IPS-15b (cell line): ENCODE results near the gene LAMA2.

ENCODE experiments used
- H3K27me3 ChIP-seq: one replicate; pipeline ENCODE4 v1.6.1; 2013; ENCODE audit warnings: low read length; ENCODE audit not compliant: control insufficient read depth, insufficient read depth
- H3K36me3 ChIP-seq: one replicate; pipeline ENCODE4 v1.6.1; 2013; ENCODE audit warnings: low read length; ENCODE audit not compliant: control insufficient read depth, insufficient read depth
- H3K4me1 ChIP-seq: one replicate; pipeline ENCODE4 v1.6.1; 2013; ENCODE audit warnings: mild to moderate bottlenecking, low read length; ENCODE audit not compliant: control insufficient read depth, insufficient read depth
- H3K4me3 ChIP-seq: one replicate; pipeline ENCODE4 v1.5.1; 2013; ENCODE audit warnings: low read depth, low read length
- H3K9ac ChIP-seq: one replicate; pipeline ENCODE4 v1.6.1; 2013; ENCODE audit warnings: low read depth, mild to moderate bottlenecking, low read length
- H3K9me3 ChIP-seq: one replicate; pipeline ENCODE4 v1.6.1; 2013; ENCODE audit warnings: mild to moderate bottlenecking, low read length; ENCODE audit not compliant: control insufficient read depth, insufficient read depth

Gene LAMA2

DNA sequence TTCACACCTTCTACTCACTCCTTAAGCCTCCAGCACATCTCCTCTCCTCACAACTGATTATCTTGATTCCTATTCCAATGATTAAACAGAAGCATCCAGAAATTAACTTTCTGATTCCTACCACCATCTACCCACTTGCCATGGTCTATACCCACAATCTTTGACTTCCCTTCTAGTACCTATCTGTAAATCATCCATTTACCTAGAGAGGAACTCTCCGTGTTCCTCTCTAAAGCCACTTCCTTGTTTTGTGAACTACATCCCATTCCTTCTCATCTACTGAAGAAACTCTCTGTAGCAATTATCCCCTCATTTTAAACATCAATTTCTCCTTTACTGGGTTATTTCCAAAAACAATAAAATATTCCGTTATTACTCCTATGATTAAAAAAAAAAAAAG lies 659.8 kb downstream of the LAMA2 start:
- no peak overlapping the region for H3K4me3 ChIP-seq
- no peak overlapping the region for H3K9ac ChIP-seq
- H3K4me1 ChIP-seq, result no peaks in the 10 kb centered on the region
- H3K9me3 ChIP-seq, result no peaks in the 10 kb centered on the region
- H3K36me3 ChIP-seq, result no peaks in the 10 kb centered on the region
- no peaks in the 10 kb centered on the region for H3K27me3 ChIP-seq

- Histone ChIP-seq H3K27me3 (no peaks in the 10 kb centered on the region), H3K4me1 (no peaks in the 10 kb centered on the region), H3K36me3 (no peaks in the 10 kb centered on the region), H3K9ac (no peak overlapping the region), H3K9me3 (no peaks in the 10 kb centered on the region), H3K4me3 (no peak overlapping the region)
Measured at GRCh38 chr6:129543981-129544380, 661.0 kb downstream of the LAMA2 start.

- H3K36me3 ChIP-seq, result no peaks in the 10 kb centered on the region
- H3K4me1 ChIP-seq, result no peaks in the 10 kb centered on the region
Measured at GRCh38 chr6:129544892-129545612, 662.1 kb downstream of the LAMA2 start.

DNA sequence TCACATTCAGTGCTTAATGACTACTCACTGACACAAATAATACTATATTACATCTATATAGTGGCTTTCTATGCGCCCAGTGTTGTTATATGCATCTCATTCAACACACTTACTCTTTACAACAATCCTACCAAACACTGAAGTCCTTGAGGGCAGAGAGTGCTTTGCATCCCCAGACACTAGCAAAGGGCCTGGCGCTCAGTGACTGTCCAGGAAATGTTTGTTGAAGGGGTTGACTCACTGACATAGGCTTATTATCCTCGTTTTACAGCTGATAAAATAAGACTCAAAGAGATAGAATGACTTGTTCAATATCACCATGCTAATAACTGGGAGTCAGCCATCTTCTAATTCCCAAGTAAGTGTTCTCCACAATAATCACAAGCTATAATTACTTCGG lies 663.8 kb downstream of the LAMA2 start:
- Histone ChIP-seq H3K9ac (no peak overlapping the region), H3K4me3 (no peak overlapping the region), H3K36me3 (no peaks in the 10 kb centered on the region), H3K4me1 (no peaks in the 10 kb centered on the region), H3K9me3 (no peaks in the 10 kb centered on the region), H3K27me3 (no peaks in the 10 kb centered on the region)

More at GRCh38 chr6:129544892-129545612, 662.1 kb downstream of the LAMA2 start:
- Histone ChIP-seq H3K9ac (no peak overlapping the region), H3K27me3 (no peaks in the 10 kb centered on the region), H3K9me3 (no peaks in the 10 kb centered on the region), H3K4me3 (no peak overlapping the region)

DNA sequence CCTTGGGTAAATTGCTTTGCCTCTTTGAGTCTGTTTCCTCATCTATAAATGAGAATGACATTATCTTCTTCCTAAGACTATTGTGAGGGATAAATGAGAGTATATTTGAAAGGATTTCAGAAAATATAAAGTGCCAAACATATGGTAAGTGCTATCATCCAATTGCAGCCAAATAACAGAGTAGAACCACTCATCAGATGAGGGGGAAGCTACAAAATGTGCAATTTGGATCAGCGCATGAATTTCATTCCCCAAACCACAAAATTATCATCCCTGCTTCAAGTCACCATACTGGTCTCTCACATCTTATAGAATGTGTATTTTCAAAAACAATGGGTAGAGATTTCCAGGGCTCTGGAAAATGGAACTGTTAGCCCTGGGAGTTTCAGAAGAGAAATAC lies 668.5 kb downstream of the LAMA2 start:
- no peak overlapping the region for H3K4me3 ChIP-seq
- H3K27me3 ChIP-seq, result no peaks in the 10 kb centered on the region
- no peaks in the 10 kb centered on the region for H3K9me3 ChIP-seq
- no peak overlapping the region for H3K9ac ChIP-seq
- H3K36me3 ChIP-seq, result no peaks in the 10 kb centered on the region
- no peaks in the 10 kb centered on the region for H3K4me1 ChIP-seq

- Histone ChIP-seq H3K36me3 (no peaks in the 10 kb centered on the region), H3K27me3 (no peaks in the 10 kb centered on the region), H3K9me3 (no peaks in the 10 kb centered on the region), H3K4me3 (no peak overlapping the region), H3K9ac (no peak overlapping the region), H3K4me1 (no peaks in the 10 kb centered on the region)
Measured at GRCh38 chr6:129552413-129552812, 669.5 kb downstream of the LAMA2 start.

GRCh38 chr6:129555206-129555832 lies 672.4 kb downstream of the LAMA2 start:
- no peaks in the 10 kb centered on the region for H3K27me3 ChIP-seq
- no peak overlapping the region for H3K9ac ChIP-seq
- no peaks in the 10 kb centered on the region for H3K9me3 ChIP-seq
- no peaks in the 10 kb centered on the region for H3K4me1 ChIP-seq
- no peak overlapping the region for H3K4me3 ChIP-seq
- H3K36me3 ChIP-seq, result no peaks in the 10 kb centered on the region

GRCh38 chr6:129558248-129558647 lies 675.3 kb downstream of the LAMA2 start:
- H3K9me3 ChIP-seq, result no peaks in the 10 kb centered on the region
- H3K9ac ChIP-seq, result no peak overlapping the region
- no peak overlapping the region for H3K4me3 ChIP-seq
- H3K4me1 ChIP-seq, result no peaks in the 10 kb centered on the region
- H3K36me3 ChIP-seq, result no peaks in the 10 kb centered on the region
- no peaks in the 10 kb centered on the region for H3K27me3 ChIP-seq

- H3K27me3 ChIP-seq, result no peaks in the 10 kb centered on the region
- H3K4me1 ChIP-seq, result no peaks in the 10 kb centered on the region
- H3K9ac ChIP-seq, result no peak overlapping the region
- H3K9me3 ChIP-seq, result no peaks in the 10 kb centered on the region
- no peak overlapping the region for H3K4me3 ChIP-seq
- H3K36me3 ChIP-seq, result no peaks in the 10 kb centered on the region
Measured at GRCh38 chr6:129565366-129565765, 682.4 kb downstream of the LAMA2 start.

GRCh38 chr6:129565811-129566210 lies 682.9 kb downstream of the LAMA2 start:
- H3K36me3 ChIP-seq, result no peaks in the 10 kb centered on the region
- H3K27me3 ChIP-seq, result no peaks in the 10 kb centered on the region
- no peaks in the 10 kb centered on the region for H3K9me3 ChIP-seq

More at GRCh38 chr6:129565811-129566210, 682.9 kb downstream of the LAMA2 start:
- no peak overlapping the region for H3K9ac ChIP-seq
- H3K4me3 ChIP-seq, result no peak overlapping the region
- no peaks in the 10 kb centered on the region for H3K4me1 ChIP-seq
